ENCODE data around the gene CHID1. TPM values are rescaled to one million over a fixed set of nuclear protein-coding genes. Genes with fewer than 3 reads are reported as not detected.

The CHID1 gene
- total and polyA plus RNA-seq, 9 of the 15 experiments (the other 6 are each of a cell fraction or from before 2014, with no cell fraction given) = 15.1 to 108 (median 39.8) TPM

DNA sequence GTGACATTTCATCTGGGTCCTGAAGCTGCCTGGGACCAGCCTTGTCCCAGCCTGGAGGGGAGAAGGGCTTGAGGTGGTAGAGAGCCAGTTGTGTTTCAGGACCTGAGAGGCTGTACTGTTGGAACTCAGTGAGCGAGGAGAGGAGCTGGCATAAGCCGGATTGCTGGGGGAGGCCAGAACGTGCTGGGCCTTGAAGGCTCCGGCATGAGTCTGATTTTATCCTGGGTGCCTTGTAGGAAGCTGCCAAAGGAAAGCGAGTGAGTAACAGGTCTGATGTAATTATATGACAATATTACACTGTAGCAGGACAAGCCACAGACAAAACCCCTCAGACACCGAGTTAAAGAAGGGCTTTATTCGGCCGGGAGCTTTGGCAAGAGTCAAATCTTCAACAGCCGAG, 32.2 kb upstream of the CHID1 start (continued):
- TF ChIP-seq, protein P1, sequence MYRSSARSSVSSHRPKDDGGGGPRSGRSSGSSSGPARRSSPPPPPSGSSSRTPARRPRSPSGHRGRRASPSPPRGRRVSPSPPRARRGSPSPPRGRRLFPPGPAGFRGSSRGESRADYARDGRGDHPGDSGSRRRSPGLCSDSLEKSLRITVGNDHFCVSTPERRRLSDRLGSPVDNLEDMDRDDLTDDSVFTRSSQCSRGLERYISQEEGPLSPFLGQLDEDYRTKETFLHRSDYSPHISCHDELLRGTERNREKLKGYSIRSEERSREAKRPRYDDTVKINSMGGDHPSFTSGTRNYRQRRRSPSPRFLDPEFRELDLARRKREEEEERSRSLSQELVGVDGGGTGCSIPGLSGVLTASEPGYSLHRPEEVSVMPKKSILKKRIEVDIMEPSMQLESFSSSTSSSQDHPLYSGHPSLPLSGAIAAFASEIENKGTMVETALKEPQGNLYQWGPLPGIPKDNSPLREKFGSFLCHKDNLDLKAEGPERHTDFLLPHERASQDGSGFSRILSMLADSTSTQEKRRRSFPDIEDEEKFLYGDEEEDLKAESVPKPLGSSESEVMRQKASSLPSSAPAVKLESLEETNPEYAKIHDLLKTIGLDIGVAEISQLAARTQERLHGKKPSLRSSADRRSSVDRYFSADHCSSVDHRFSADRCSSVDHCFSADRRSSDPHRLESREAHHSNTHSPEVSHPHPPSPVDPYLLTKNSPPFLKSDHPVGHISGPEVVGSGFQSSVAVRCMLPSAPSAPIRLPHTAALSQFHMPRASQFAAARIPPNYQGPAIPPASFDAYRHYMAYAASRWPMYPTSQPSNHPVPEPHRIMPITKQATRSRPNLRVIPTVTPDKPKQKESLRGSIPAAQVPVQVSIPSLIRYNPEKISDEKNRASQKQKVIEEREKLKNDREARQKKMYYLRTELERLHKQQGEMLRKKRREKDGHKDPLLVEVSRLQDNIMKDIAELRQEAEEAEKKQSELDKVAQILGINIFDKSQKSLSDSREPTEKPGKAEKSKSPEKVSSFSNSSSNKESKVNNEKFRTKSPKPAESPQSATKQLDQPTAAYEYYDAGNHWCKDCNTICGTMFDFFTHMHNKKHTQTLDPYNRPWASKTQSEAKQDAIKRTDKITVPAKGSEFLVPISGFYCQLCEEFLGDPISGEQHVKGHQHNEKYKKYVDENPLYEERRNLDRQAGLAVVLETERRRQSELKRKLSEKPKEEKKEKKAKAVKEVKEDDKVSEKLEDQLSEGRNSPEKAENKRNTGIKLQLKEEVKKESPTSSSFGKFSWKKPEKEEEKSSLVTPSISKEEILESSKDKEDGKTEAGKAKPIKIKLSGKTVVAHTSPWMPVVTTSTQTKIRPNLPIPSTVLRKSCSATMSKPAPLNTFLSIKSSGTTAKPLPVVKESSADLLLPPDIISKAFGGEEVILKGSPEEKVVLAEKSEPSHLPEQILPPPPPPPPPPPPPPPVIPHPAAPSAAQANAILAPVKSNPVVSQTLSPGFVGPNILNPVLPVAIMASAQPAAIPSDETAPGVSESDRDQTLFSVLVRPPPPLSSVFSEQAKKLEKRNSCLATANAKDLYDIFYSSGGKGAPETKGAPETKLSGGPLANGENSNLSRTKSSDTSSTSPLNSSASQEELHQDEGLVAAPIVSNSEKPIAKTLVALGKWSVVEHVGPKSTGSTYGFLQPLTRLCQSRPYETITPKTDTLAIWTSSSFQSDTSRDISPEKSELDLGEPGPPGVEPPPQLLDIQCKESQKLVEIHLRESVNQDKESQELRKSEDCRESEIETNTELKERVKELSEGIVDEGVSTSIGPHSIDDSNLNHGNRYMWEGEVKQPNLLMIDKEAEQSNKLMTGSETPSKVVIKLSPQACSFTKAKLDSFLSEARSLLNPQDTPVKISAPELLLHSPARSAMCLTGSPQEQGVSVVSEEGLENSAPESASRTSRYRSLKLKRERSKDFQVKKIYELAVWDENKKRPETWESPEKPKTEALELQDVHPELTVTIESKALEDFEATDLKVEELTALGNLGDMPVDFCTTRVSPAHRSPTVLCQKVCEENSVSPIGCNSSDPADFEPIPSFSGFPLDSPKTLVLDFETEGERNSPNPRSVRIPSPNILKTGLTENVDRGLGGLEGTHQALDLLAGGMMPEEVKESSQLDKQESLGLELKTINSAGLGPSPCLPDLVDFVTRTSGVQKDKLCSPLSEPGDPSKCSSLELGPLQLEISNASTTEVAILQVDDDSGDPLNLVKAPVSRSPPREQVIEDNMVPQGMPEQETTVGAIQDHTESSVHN (IDR thresholded peaks at IDR 0.05; ENCODE audit: borderline replicate concordance in 1 of 2, low read depth in 1 of 2) = no peak
- TF ChIP-seq, protein P2, sequence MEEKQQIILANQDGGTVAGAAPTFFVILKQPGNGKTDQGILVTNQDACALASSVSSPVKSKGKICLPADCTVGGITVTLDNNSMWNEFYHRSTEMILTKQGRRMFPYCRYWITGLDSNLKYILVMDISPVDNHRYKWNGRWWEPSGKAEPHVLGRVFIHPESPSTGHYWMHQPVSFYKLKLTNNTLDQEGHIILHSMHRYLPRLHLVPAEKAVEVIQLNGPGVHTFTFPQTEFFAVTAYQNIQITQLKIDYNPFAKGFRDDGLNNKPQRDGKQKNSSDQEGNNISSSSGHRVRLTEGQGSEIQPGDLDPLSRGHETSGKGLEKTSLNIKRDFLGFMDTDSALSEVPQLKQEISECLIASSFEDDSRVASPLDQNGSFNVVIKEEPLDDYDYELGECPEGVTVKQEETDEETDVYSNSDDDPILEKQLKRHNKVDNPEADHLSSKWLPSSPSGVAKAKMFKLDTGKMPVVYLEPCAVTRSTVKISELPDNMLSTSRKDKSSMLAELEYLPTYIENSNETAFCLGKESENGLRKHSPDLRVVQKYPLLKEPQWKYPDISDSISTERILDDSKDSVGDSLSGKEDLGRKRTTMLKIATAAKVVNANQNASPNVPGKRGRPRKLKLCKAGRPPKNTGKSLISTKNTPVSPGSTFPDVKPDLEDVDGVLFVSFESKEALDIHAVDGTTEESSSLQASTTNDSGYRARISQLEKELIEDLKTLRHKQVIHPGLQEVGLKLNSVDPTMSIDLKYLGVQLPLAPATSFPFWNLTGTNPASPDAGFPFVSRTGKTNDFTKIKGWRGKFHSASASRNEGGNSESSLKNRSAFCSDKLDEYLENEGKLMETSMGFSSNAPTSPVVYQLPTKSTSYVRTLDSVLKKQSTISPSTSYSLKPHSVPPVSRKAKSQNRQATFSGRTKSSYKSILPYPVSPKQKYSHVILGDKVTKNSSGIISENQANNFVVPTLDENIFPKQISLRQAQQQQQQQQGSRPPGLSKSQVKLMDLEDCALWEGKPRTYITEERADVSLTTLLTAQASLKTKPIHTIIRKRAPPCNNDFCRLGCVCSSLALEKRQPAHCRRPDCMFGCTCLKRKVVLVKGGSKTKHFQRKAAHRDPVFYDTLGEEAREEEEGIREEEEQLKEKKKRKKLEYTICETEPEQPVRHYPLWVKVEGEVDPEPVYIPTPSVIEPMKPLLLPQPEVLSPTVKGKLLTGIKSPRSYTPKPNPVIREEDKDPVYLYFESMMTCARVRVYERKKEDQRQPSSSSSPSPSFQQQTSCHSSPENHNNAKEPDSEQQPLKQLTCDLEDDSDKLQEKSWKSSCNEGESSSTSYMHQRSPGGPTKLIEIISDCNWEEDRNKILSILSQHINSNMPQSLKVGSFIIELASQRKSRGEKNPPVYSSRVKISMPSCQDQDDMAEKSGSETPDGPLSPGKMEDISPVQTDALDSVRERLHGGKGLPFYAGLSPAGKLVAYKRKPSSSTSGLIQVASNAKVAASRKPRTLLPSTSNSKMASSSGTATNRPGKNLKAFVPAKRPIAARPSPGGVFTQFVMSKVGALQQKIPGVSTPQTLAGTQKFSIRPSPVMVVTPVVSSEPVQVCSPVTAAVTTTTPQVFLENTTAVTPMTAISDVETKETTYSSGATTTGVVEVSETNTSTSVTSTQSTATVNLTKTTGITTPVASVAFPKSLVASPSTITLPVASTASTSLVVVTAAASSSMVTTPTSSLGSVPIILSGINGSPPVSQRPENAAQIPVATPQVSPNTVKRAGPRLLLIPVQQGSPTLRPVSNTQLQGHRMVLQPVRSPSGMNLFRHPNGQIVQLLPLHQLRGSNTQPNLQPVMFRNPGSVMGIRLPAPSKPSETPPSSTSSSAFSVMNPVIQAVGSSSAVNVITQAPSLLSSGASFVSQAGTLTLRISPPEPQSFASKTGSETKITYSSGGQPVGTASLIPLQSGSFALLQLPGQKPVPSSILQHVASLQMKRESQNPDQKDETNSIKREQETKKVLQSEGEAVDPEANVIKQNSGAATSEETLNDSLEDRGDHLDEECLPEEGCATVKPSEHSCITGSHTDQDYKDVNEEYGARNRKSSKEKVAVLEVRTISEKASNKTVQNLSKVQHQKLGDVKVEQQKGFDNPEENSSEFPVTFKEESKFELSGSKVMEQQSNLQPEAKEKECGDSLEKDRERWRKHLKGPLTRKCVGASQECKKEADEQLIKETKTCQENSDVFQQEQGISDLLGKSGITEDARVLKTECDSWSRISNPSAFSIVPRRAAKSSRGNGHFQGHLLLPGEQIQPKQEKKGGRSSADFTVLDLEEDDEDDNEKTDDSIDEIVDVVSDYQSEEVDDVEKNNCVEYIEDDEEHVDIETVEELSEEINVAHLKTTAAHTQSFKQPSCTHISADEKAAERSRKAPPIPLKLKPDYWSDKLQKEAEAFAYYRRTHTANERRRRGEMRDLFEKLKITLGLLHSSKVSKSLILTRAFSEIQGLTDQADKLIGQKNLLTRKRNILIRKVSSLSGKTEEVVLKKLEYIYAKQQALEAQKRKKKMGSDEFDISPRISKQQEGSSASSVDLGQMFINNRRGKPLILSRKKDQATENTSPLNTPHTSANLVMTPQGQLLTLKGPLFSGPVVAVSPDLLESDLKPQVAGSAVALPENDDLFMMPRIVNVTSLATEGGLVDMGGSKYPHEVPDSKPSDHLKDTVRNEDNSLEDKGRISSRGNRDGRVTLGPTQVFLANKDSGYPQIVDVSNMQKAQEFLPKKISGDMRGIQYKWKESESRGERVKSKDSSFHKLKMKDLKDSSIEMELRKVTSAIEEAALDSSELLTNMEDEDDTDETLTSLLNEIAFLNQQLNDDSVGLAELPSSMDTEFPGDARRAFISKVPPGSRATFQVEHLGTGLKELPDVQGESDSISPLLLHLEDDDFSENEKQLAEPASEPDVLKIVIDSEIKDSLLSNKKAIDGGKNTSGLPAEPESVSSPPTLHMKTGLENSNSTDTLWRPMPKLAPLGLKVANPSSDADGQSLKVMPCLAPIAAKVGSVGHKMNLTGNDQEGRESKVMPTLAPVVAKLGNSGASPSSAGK (IDR thresholded peaks at IDR 0.05) = peak; percentile 77
- peak; percentile 75 for TF ChIP-seq SMAD4 (CRISPR knock-in tag; conservative IDR thresholded peaks at IDR 0.05)
- TF ChIP-seq ZNF444 (CRISPR knock-in tag; IDR thresholded peaks at IDR 0.05) = no peak
- TF ChIP-seq, protein P3, sequence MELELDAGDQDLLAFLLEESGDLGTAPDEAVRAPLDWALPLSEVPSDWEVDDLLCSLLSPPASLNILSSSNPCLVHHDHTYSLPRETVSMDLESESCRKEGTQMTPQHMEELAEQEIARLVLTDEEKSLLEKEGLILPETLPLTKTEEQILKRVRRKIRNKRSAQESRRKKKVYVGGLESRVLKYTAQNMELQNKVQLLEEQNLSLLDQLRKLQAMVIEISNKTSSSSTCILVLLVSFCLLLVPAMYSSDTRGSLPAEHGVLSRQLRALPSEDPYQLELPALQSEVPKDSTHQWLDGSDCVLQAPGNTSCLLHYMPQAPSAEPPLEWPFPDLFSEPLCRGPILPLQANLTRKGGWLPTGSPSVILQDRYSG (tag; conservative IDR thresholded peaks at IDR 0.05; ENCODE audit: low read depth) = no peak
- TF ChIP-seq ATF7 (IDR thresholded peaks at IDR 0.05) = peak; percentile 45; the same call in 1 of the 2 replicates
- TF ChIP-seq RHOXF2B (CRISPR knock-in tag; conservative IDR thresholded peaks at IDR 0.05) = no peak
